Coronary artery (tissue), 2 donors: ENCODE measurements around the gene DCAKD.
A peak's percentile ranks its signal among the peaks of the same experiment; 100 is the strongest.

ENCODE experiments used
- DNase-seq: peaks from one replicate; pipeline ENCODE4 v3.0.0-alpha.2; 2017; ENCODE audit warnings: low spot score
- H3K27ac ChIP-seq, 2 donors: fragments of 200-600 bp; sonication (generic); one replicate each; pipeline ENCODE4 v1.5.1; 2016 to 2019
- H3K4me3 ChIP-seq: fragments of 200-600 bp; sonication (generic); 2 replicates; pipeline ENCODE4 v1.5.1; 2016; ENCODE audit warnings: mild to moderate bottlenecking, moderate library complexity
- CTCF ChIP-seq: fragments of 200-600 bp; sonication (generic); IDR thresholded peaks from one replicate; pipeline ENCODE4 v1.5.1; 2019; ENCODE audit warnings: antibody characterized with exemption

Gene DCAKD

GRCh38 chr17:45042346-45043120, 8.9 kb downstream of the DCAKD start:
- Histone ChIP-seq H3K27ac (no peak overlapping the region), H3K4me3 (no peak overlapping the region)
- DNase-seq: no peak
- TF ChIP-seq CTCF: no peak

GRCh38 chr17:45040459-45040858, 11.0 kb downstream of the DCAKD start:
- no peak for DNase-seq
- H3K4me3 ChIP-seq: no peak overlapping the region
- TF ChIP-seq CTCF: no peak
- no peak overlapping the region for H3K27ac ChIP-seq

- Histone ChIP-seq H3K4me3 (no peak overlapping the region), H3K27ac (peak overlapping the region in 1 of 2 donors; percentile 6)
- DNase-seq: no peak
- TF ChIP-seq CTCF: no peak
Observed at GRCh38 chr17:45038728-45039634, 12.5 kb downstream of the DCAKD start.

GRCh38 chr17:45036691-45037090, 14.7 kb downstream of the DCAKD start:
- Histone ChIP-seq H3K27ac (no peak overlapping the region), H3K4me3 (no peak overlapping the region)
- DNase-seq: no peak
- no peak for TF ChIP-seq CTCF

- Histone ChIP-seq H3K27ac (no peak overlapping the region), H3K4me3 (no peak overlapping the region)
- no peak for DNase-seq
- TF ChIP-seq CTCF: no peak
Observed at GRCh38 chr17:45035848-45036247, 15.6 kb downstream of the DCAKD start.

GRCh38 chr17:45034599-45034998, 16.8 kb downstream of the DCAKD start:
- Histone ChIP-seq H3K27ac (no peak overlapping the region), H3K4me3 (no peak overlapping the region)
- no peak for DNase-seq
- TF ChIP-seq CTCF: no peak

GRCh38 chr17:45032174-45032541, 19.3 kb downstream of the DCAKD start:
- Histone ChIP-seq H3K27ac (no peak overlapping the region), H3K4me3 (no peak overlapping the region)
- TF ChIP-seq CTCF: no peak
- DNase-seq: no peak
